ENCODE data around the gene MIOX. TPM values are rescaled to one million over a fixed set of nuclear protein-coding genes. Genes with fewer than 3 reads are reported as not detected.
A peak's percentile ranks its signal among the peaks of the same experiment; 100 is the strongest.

The MIOX gene
- total RNA-seq, 6 donors from 2014 or later: not detected

GRCh38 chr22:50446708-50447575 lies 39.7 kb upstream of the MIOX start:
- H3K4me1 ChIP-seq: peaks cover 12 to 32% (median 26%) of the 10 kb centered on the region in 4 donors
- peaks cover 16 to 89% (median 57%) of the 10 kb centered on the region in 4 donors for H3K36me3 ChIP-seq
- TF ChIP-seq EP300 (IDR thresholded peaks at IDR 0.05) (no peak), POLR2A (IDR thresholded peaks at IDR 0.05) (no peak), POLR2AphosphoS5 (IDR thresholded peaks at IDR 0.05) (no peak), CTCF (IDR thresholded peaks at IDR 0.05) (no peak)
- H3K27ac ChIP-seq: peak overlapping the region in 2 of 4 donors; percentile 79 to 86
- H3K27me3 ChIP-seq: no peaks in the 10 kb centered on the region
- 87 to 90% methylated on average over 18 to 49 of the region's 54 CpGs for WGBS, 2 donors
- ATAC-seq (ENCODE audit: low FRiP score in 2 of 2): no peak
- H3K4me3 ChIP-seq: no peak overlapping the region
- DNase-seq: peak in 1 of 2 donors; percentile 83
- no peaks in the 10 kb centered on the region for H3K9me3 ChIP-seq

- peaks cover 12 to 32% (median 26%) of the 10 kb centered on the region in 4 donors for H3K4me1 ChIP-seq
- no peaks in the 10 kb centered on the region for H3K27me3 ChIP-seq
- peaks cover 16 to 91% (median 59%) of the 10 kb centered on the region in 4 donors for H3K36me3 ChIP-seq
- H3K9me3 ChIP-seq: no peaks in the 10 kb centered on the region
- ATAC-seq (ENCODE audit: low FRiP score in 2 of 2) (no peak), DNase-seq (peak in 1 of 2 donors; percentile 77)
- WGBS, 2 donors: 89 to 92% methylated on average over 12 to 27 of the region's 27 CpGs
- no peak for TF ChIP-seq EP300 (IDR thresholded peaks at IDR 0.05)
- TF ChIP-seq CTCF (IDR thresholded peaks at IDR 0.05): no peak
- TF ChIP-seq POLR2A (IDR thresholded peaks at IDR 0.05): no peak
- no peak for TF ChIP-seq POLR2AphosphoS5 (IDR thresholded peaks at IDR 0.05)
- H3K4me3 ChIP-seq: no peak overlapping the region
- H3K27ac ChIP-seq: peak overlapping the region in 2 of 4 donors; percentile 6 to 16
Observed at GRCh38 chr22:50447576-50448551, 38.8 kb upstream of the MIOX start.

GRCh38 chr22:50452649-50453048 lies 34.0 kb upstream of the MIOX start:
- no peak for TF ChIP-seq EP300 (IDR thresholded peaks at IDR 0.05)
- no peak for TF ChIP-seq POLR2AphosphoS5 (IDR thresholded peaks at IDR 0.05)
- TF ChIP-seq CTCF (IDR thresholded peaks at IDR 0.05): no peak
- no peak for TF ChIP-seq POLR2A (IDR thresholded peaks at IDR 0.05)
- no peaks in the 10 kb centered on the region for H3K9me3 ChIP-seq
- peaks cover 21 to 96% (median 70%) of the 10 kb centered on the region in 4 donors for H3K36me3 ChIP-seq
- no peaks in the 10 kb centered on the region for H3K4me1 ChIP-seq
- no peak overlapping the region for H3K4me3 ChIP-seq
- ATAC-seq (ENCODE audit: low FRiP score in 2 of 2) (no peak), DNase-seq (no peak)
- H3K27ac ChIP-seq: no peak overlapping the region
- H3K27me3 ChIP-seq: no peaks in the 10 kb centered on the region
- WGBS, 2 donors: 84 to 87% methylated on average over 5 of the region's 5 CpGs

GRCh38 chr22:50454556-50455075 lies 32.0 kb upstream of the MIOX start:
- no peak overlapping the region for H3K27ac ChIP-seq
- WGBS, 2 donors: 95 to 100% methylated on average over 2 to 25 of the region's 27 CpGs
- no peak for TF ChIP-seq CTCF (IDR thresholded peaks at IDR 0.05)
- no peak for TF ChIP-seq POLR2A (IDR thresholded peaks at IDR 0.05)
- no peak for TF ChIP-seq EP300 (IDR thresholded peaks at IDR 0.05)
- TF ChIP-seq POLR2AphosphoS5 (IDR thresholded peaks at IDR 0.05): no peak
- no peaks in the 10 kb centered on the region for H3K9me3 ChIP-seq
- H3K4me1 ChIP-seq: no peaks in the 10 kb centered on the region
- ATAC-seq (ENCODE audit: low FRiP score in 2 of 2) (no peak), DNase-seq (peak in 1 of 2 donors; percentile 66)
- peaks cover 10 to 97% (median 73%) of the 10 kb centered on the region in 4 donors for H3K36me3 ChIP-seq
- H3K27me3 ChIP-seq: no peaks in the 10 kb centered on the region
- H3K4me3 ChIP-seq: no peak overlapping the region
